HG02610 (cell line): Measurements from ENCODE around the gene PPM1N.

Experiments used
- ATAC-seq: cut with Tn5 transposase; IDR thresholded peaks from one replicate; pipeline ENCODE4 v1.9.1; 2021; ENCODE audit warnings: mild to moderate bottlenecking, moderate library complexity; ENCODE audit not compliant: unreplicated experiment

The PPM1N gene

DNA sequence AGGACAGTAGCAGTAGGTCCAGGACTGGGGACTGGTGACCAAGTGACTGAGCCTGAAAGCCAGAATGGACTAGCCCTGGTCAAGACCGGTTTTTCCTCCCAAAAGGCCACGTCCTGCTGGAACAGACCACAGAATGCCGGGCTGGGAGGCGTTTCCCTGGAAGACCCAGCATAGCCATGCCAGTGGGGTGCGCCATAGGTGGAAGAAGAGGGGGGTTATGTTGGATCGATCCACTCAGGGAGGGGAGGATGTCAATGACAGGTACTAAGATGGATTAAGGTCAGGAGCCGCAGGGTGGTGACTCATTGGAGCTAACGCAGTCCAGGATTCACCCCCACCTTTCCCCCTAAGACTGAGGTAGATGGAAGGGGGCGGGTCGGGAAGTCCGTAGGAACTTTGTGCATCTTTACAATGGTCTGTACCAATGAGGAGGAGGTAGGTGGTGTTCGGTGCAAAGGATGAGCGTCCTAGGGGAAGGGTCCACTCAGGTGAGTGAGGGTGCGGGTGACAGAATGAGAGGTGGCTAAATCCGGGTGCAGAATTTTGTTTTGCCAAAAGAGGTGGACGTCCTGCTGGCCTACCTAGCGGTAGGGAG, 30.0 kb downstream of the PPM1N start:
- ATAC-seq = no peak

DNA sequence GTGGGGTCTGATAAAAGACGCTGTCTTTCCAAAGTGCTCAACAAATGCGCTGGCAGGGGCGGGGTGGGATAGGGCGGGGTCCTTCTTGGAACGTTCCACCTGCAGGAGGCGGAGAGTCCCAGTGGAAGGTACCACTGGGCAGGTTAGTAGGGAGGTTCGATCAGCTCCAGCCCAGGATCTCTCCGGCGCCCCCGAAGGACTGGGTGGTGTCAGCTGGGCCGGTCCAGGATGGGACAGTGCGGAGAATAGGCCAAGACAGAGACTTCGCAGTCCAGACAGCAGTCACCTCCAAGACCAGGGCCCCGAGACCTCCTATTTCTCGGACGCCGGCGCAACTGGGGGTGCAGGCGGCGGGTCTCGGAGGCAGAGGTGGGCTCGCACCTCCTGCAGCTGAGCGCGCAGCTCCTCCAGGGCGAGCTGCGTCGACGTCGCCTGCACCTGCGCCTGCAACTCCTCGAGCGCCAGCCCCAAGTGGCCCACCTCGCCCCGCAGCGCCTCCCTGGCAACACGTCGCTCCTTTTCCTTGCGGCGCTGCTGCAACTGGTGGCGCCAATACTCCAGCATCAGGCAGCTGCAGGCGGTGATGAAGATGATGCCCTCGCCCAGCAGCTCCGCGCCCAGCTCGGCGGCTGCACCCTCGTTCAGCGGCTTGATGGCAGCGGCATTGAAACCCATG, 30.6 kb downstream of the PPM1N start:
- no peak for ATAC-seq

DNA sequence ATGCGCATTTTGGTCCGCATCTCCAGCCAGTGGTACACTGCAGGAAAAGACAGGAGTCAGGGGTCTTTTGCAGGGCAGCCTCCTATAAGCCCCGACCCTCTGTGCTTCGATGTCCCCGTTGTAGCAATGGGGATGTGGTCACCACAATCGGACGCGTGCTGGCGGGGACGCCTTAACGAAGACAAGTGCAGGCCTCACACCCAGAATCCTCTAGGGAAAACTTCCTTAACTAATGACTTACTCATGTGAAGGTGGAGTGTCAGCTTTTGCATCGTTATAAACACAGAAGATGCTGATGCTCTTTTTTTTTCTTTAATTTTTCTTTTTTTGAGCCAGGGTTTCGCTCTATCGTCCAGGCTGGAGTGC, 31.2 kb downstream of the PPM1N start:
- ATAC-seq = no peak

DNA sequence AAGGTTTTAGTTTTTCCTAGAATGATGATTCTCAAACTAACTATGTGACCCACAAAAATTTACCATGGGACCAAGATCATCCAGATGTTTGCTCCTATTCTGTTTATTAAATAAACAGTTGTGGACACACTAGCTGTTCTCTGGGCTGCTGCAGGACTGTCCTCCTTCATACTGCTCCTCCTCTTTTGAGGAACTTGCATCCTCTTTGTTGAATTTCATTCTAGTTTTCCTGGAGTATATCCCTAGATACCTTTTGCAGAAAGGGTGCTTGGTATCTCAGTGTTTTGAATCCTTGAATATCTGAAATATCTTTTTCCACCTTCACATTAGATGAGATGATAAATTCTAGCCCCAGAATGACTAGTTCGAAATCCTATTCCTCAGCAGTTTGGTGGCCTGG, 33.1 kb downstream of the PPM1N start:
- ATAC-seq = no peak

DNA sequence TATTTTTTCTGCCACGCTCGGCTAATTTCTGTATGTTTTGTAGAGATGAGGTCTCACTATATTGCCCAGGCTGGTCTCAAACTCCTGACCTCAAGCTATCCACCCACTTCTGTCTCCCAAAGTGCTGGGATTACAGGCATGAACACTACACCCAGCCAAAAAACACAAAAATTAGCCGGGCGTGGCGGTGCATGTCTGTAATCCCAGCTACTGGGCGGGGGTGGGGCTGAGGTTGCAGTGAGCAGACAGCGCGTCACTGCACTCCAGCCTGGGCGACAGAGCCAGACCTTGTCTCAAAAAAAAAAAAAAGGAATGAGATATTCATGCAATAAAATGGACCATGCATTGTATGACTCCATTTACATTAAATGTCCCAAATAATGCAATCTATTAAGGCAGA, 41.2 kb downstream of the PPM1N start:
- ATAC-seq = no peak

DNA sequence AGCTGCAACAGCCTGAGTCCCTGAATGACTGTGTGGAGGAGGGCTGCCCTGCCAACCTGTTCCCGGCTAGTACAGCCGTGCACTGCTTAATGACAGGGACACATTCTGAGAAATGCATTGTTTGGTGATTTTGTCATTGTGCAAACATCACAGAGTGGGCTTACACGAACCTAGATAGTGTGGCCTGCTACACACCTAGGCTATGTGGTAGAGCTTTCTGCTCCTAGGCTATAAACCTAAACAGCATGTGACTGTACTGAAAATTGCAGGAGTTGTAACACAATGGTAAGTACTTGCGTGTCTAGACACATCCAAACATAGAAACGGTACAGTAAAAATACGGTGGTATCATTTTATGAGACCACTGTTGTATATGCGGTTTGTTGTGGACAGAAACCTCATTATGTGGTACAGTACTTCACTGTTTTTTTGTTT, 44.0 kb downstream of the PPM1N start:
- ATAC-seq = no peak

DNA sequence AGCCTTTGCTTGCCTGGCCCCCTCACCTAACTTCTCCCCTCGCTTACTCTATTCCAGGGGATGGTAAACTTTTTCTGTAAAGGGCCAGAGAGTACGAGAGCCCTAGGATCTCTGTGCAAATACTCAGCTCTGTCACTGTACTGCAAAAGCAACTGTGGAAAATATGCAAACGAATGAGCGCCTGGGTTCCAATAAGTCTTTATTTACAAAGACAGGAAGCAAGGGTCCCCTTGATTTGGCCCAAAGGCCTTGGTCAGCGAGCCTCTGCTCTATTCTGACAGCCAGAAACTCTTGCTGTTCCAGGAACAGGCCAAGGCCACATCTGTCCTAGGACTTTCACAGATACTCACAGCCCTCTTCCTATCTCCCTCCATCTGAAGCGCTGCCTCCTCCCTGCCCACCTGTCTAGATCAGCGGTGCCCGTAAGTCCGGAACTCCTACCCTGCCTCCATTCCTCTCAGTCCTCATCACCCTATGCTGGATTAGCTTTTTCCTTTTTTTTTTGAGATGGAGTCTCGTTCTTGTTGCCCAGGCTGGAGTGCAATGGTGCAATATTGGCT, 49.0 kb downstream of the PPM1N start:
- no peak for ATAC-seq

DNA sequence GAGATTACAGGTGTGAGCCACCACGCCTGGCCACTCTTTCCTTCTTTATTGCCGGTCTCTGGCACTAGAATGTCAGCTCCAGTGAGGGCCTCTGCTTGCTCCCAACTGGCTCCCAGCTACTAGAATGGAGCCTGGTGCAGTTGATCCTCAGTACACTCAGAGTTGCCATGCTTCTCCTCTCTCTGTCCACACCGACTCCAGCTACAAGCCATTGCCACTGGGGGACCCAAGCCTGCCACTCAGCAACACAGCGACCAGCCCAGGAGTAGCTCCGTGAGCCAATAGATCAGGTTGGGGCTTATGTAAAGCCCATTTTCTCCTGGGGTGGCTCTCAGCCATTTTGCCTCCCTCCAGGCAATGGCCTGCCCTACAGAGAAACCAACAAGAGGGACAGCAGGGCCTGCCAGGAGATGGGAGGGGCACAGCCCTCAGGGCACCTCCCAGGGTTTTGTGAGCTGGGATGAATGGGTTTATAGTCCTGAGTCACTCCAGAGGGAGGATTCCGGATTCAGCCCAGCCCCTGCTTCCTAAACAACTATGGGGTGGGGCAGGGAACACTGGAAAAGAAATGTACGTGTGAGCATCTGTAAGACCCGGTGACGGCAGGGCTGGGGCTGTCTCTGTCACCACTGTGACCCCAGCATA, 49.8 kb downstream of the PPM1N start:
- ATAC-seq = no peak
